ENCODE data around the gene SMAP1. TPM values are rescaled to one million over a fixed set of nuclear protein-coding genes. Genes with fewer than 3 reads are reported as not detected.

SMAP1 gene
- total and polyA plus RNA-seq, 11 donors = 10.9 to 35.1 (median 29.9) TPM

DNA sequence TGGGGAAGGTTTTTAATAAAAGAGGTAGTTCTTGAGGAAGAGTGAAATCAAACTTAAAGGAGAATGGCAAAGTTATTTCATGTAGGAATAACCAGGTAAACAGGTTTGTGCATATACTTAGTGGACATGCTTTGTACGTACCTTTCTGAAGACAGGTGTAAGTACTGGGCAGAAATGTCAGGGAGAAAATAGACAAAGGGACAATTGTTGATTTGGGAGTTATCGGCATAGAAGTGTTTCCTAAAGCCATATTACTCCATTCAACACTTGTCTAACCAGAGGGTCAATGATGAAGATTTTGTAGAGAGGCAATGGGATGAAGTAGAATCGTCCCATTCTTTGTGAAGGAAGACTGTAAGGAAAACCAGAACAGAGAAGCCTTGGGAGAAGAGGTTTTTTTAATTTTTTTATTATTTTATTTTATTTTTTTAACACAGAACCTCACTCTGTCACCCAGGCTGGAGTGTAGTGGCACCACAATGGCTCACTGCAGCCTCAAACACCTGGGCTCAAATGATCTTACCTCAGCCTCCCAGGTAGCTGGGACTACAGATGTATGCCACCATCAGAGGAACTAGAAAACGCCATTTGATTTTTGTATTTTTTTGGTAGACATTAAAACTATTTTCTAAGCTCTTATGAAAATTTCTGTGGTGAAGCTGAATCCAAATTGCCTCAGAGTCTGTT, 18.0 kb downstream of the SMAP1 start:
- TF ChIP-seq POLR2A (IDR thresholded peaks at IDR 0.05) = no peak
- TF ChIP-seq, protein P1, sequence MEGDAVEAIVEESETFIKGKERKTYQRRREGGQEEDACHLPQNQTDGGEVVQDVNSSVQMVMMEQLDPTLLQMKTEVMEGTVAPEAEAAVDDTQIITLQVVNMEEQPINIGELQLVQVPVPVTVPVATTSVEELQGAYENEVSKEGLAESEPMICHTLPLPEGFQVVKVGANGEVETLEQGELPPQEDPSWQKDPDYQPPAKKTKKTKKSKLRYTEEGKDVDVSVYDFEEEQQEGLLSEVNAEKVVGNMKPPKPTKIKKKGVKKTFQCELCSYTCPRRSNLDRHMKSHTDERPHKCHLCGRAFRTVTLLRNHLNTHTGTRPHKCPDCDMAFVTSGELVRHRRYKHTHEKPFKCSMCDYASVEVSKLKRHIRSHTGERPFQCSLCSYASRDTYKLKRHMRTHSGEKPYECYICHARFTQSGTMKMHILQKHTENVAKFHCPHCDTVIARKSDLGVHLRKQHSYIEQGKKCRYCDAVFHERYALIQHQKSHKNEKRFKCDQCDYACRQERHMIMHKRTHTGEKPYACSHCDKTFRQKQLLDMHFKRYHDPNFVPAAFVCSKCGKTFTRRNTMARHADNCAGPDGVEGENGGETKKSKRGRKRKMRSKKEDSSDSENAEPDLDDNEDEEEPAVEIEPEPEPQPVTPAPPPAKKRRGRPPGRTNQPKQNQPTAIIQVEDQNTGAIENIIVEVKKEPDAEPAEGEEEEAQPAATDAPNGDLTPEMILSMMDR (IDR thresholded peaks at IDR 0.05) = no peak
- peaks cover 0 to 36% (median 22%) of the 10 kb centered on the region in 12 donors for H3K4me1 ChIP-seq
- no peak overlapping the region for H3K27ac ChIP-seq
- DNase-seq = no peak
- WGBS, 4 donors = 67 to 75% (median 70%) methylated on average over 4 of the region's 4 CpGs
- H3K36me3 ChIP-seq = no peaks in the 10 kb centered on the region
- intact Hi-C loops (cut with DNase I) = loop anchor here in 9 of 10 donors (1.0 to 10.0 kb wide), 10 partner anchors 17 to 461 kb away; partner anchors contain the start of gene SDHAF4 (in 2 of the 9)
- no peaks in the 10 kb centered on the region for H3K27me3 ChIP-seq
- peaks cover 0 to 10% (median 0%) of the 10 kb centered on the region in 12 donors for H3K9me3 ChIP-seq
- ATAC-seq = no peak
- H3K4me3 ChIP-seq = no peak overlapping the region

DNA sequence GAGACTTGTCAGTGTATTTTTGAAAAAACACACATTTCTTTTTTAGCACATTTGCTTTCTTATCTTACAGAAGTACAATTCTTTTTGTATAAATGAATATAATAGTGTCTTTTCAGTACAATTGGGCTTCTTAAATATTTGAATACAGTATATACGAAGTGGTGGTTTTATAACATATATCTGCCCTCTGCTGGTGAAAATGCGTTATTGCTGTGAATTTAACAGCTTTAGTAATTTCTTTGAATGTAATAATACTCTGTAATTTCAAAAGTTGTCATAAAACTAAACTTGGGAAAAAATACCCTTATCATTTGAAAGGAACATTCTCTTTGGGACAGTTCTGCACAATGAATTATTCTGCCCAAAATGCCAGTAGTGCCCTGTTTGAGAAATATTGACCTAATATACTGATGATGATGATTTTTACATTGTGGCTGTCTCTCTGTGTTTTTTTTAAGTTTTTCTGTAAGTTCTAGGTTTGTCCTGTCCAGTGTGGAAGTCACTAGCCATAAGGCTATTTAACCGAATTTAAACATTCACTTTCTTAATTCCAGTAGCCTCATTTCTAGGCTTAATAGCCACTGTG, 19.0 kb downstream of the SMAP1 start:
- TF ChIP-seq, protein P1 (IDR thresholded peaks at IDR 0.05) = peak; percentile 66 to 87 (median 83)
- TF ChIP-seq POLR2A (IDR thresholded peaks at IDR 0.05) = no peak
- Histone ChIP-seq H3K36me3 (no peaks in the 10 kb centered on the region), H3K27ac (no peak overlapping the region), H3K4me3 (no peak overlapping the region), H3K27me3 (no peaks in the 10 kb centered on the region), H3K9me3 (peaks cover 0 to 20% (median 7%) of the 10 kb centered on the region in 12 donors), H3K4me1 (peaks cover 0 to 36% (median 22%) of the 10 kb centered on the region in 12 donors)
- intact Hi-C loops (cut with DNase I) = loop anchor here in 8 of 10 donors (1.0 to 10.0 kb wide), 9 partner anchors 18 to 462 kb away; partner anchors contain the start of gene SDHAF4 (in 2 of the 8)
- no peak for DNase-seq
- WGBS, 4 donors = 9 to 16% (median 13%) methylated on average over 3 of the region's 3 CpGs
- ATAC-seq = peak in 1 of 4 donors; percentile 67

DNA sequence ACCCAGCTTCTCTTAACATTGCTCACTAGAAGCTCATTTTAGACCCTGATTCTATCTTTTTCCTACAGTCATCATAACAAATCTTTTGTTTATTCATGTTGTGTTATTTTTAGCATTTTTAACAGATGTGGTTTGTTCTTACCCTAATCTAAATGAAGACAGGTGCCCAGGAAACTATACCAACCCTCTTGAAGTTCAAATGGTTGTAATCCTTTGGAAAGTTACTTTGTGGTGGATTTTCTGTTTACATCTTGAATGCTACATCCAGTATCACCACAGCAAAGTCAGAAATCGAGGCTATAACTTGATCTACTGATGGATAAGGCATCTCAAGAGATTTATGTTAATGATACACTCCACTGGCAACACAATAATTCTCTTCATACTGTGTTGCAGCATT, 26.2 kb downstream of the SMAP1 start:
- DNase-seq (no peak), ATAC-seq (no peak)
- Histone ChIP-seq H3K9me3 (peaks cover 0 to 56% (median 7%) of the 10 kb centered on the region in 12 donors), H3K27me3 (no peaks in the 10 kb centered on the region), H3K27ac (no peak overlapping the region), H3K4me3 (no peak overlapping the region), H3K4me1 (peaks cover 0 to 13% (median 0%) of the 10 kb centered on the region in 12 donors), H3K36me3 (no peaks in the 10 kb centered on the region)
- WGBS, 4 donors = 65 to 90% (median 79%) methylated on average over 1 of the region's 1 CpG
- TF ChIP-seq, protein P1 (IDR thresholded peaks at IDR 0.05) = no peak
- no peak for TF ChIP-seq POLR2A (IDR thresholded peaks at IDR 0.05)
- intact Hi-C loops (cut with DNase I) = no loop called here

DNA sequence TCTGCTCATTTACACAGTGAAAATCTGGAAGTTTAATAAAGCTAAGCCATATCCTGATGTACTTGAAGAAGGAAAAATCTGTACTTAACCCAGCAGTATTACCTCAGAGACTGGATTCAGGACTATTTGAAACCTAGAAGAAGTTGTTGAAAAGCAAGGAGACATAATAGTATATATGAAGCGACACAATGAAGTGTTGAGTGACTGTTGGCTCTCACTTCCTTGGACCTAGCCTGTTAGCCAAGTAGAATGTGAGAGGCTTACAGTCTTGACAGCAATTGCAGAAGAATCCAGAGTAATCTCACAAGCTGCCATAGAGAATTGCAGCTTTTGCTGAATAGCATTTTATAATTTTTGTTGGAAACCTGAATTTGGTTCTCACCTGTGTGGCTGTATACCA, 26.7 kb downstream of the SMAP1 start:
- 55 to 63% (median 57%) methylated on average over 1 of the region's 1 CpG for WGBS, 4 donors
- DNase-seq (no peak), ATAC-seq (peak in 2 of 4 donors; percentile 59 to 71)
- H3K9me3 ChIP-seq = peaks cover 0 to 56% (median 7%) of the 10 kb centered on the region in 12 donors
- peaks cover 0 to 13% (median 0%) of the 10 kb centered on the region in 12 donors for H3K4me1 ChIP-seq
- intact Hi-C loops (cut with DNase I) = no loop called here
- H3K27ac ChIP-seq = no peak overlapping the region
- no peak overlapping the region for H3K4me3 ChIP-seq
- H3K27me3 ChIP-seq = no peaks in the 10 kb centered on the region
- H3K36me3 ChIP-seq = no peaks in the 10 kb centered on the region
- TF ChIP-seq, protein P1 (IDR thresholded peaks at IDR 0.05) = no peak
- TF ChIP-seq POLR2A (IDR thresholded peaks at IDR 0.05) = no peak

All from heart left ventricle (tissue), 16 donors.